Progenitor cell of endocrine pancreas (in vitro differentiated cells): ENCODE data around the gene SERPINE3. TPM values are rescaled to one million over a fixed set of nuclear protein-coding genes. Genes with fewer than 3 reads are reported as not detected.

Experiments used
- DNase-seq: peaks from one replicate; pipeline ENCODE4 v3.0.0; 2021; ENCODE audit warnings: low spot score; ENCODE audit not compliant: unreplicated experiment
- H3K27ac Mint-ChIP-seq: 2 replicates; pipeline ENCODE4 v1.8.0; 2021; ENCODE audit warnings: mild to moderate bottlenecking, moderate library complexity, mixed read lengths
- H3K27me3 Mint-ChIP-seq: 2 replicates; pipeline ENCODE4 v1.8.0; 2021; ENCODE audit warnings: mixed read lengths
- H3K36me3 Mint-ChIP-seq: 2 replicates; pipeline ENCODE4 v1.8.0; 2022; ENCODE audit warnings: mixed read lengths; ENCODE audit not compliant: insufficient read depth
- H3K4me1 Mint-ChIP-seq: 2 replicates; pipeline ENCODE4 v1.8.0; 2021; ENCODE audit warnings: low read depth, mixed read lengths
- H3K4me3 Mint-ChIP-seq: 2 replicates; pipeline ENCODE4 v1.8.0; 2021; ENCODE audit warnings: low read depth, mild to moderate bottlenecking, moderate library complexity, mixed read lengths
- H3K9me3 Mint-ChIP-seq: 2 replicates; pipeline ENCODE4 v1.8.0; 2021; ENCODE audit warnings: low read depth, mixed read lengths
- CTCF ChIP-seq: fragments of 200-600 bp; sonication (generic); IDR thresholded peaks from one replicate; pipeline ENCODE4 v1.5.0; 2021; ENCODE audit warnings: antibody characterized with exemption, mild to moderate bottlenecking; ENCODE audit not compliant: unreplicated experiment
- microRNA-seq: library from miRNA; unstranded; fragments of <30 nt; microRNA quantifications from one replicate; pipeline ENCODE4 v1.1.0, GENCODE V29; 2020; ENCODE audit warnings: borderline number of aligned reads; ENCODE audit not compliant: unreplicated experiment
- total RNA-seq: library from RNA; stranded (reverse); gene quantifications from 2 replicates; pipeline ENCODE4 v1.2.1, GENCODE V29; 2021

SERPINE3 gene
- total RNA-seq, 1 donor from 2014 or later, result not detected

GRCh38 chr13:51405176-51405575, 65.7 kb downstream of the SERPINE3 start:
- Mint-ChIP-seq H3K27ac (no peak overlapping the region), H3K27me3 (no peaks in the 10 kb centered on the region)
- no peak for TF ChIP-seq CTCF

DNA sequence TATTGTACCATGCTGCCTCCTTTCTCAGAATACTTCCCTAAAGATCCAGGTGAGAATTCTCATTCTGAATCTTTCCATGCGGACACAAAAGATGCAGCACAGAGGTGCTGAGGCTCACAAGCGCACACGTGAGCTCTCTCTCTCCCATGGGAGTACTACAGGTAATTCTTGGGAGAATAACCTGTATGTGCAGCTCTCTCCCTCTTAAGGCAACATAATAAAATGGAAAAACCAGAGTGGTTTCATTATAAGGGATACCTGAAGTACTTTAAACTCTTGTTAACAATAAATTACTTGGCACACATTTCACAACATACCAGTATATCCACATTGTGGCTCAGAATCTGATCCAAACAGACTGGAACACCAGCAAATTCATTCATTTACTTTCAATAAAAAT, 72.9 kb downstream of the SERPINE3 start:
- TF ChIP-seq CTCF, result no peak
- H3K4me1 Mint-ChIP-seq, result no peaks in the 10 kb centered on the region
- H3K27me3 Mint-ChIP-seq, result no peaks in the 10 kb centered on the region
- peaks cover 13% of the 10 kb centered on the region for H3K9me3 Mint-ChIP-seq
- H3K36me3 Mint-ChIP-seq, result peaks cover 26% of the 10 kb centered on the region
- no peak overlapping the region for H3K4me3 Mint-ChIP-seq
- DNase-seq, result no peak
- H3K27ac Mint-ChIP-seq, result no peak overlapping the region

More at GRCh38 chr13:51405176-51405575, 65.7 kb downstream of the SERPINE3 start:
- Mint-ChIP-seq H3K4me3 (no peak overlapping the region), H3K4me1 (no peaks in the 10 kb centered on the region), H3K9me3 (no peaks in the 10 kb centered on the region), H3K36me3 (peaks cover 14% of the 10 kb centered on the region)
- DNase-seq, result no peak

Small RNAs within 50 kb of the gene (microRNA-seq; reads per million reads assigned to microRNA genes)
- not detected for gene MIR5693

Other genes starting within 250 kb of the SERPINE3 start
- not detected in 2 replicates for gene C13orf42, start 228.4 kb upstream of the SERPINE3 start, total RNA-seq
- 1.5 and 1.6 TPM in 2 replicates for gene FAM124A, start 117.3 kb upstream of the SERPINE3 start, total RNA-seq
- 41.4 and 48.8 TPM in 2 replicates for gene INTS6, start 113.3 kb downstream of the SERPINE3 start, total RNA-seq
- 17.2 and 18.0 TPM in 2 replicates for gene WDFY2, start 244.8 kb downstream of the SERPINE3 start, total RNA-seq